Measurements from ENCODE around the gene CLDN34. TPM values are rescaled to one million over a fixed set of nuclear protein-coding genes. Genes with fewer than 3 reads are reported as not detected.

Gene CLDN34
- total RNA-seq, 2 donors from 2014 or later = not detected

- peaks cover 32% of the 10 kb centered on the region for H3K27me3 Mint-ChIP-seq (ENCODE audit: low read depth)
- peaks cover 5 to 9% of the 10 kb centered on the region in 2 donors for H3K36me3 Mint-ChIP-seq (ENCODE audit: insufficient read depth in 2 of 2)
- peak overlapping the region; percentile 68 for H3K27ac Mint-ChIP-seq
- H3K4me1 Mint-ChIP-seq (ENCODE audit: low read depth) = peaks cover 39% of the 10 kb centered on the region
- peak in 1 of 2 donors; percentile 31 for DNase-seq
- peak in 1 of 2 donors; percentile 30 for ATAC-seq (replicated peaks in 1 of 2)
- peak overlapping the region; percentile 64 to 68 for H3K4me3 Mint-ChIP-seq
- H3K9me3 Mint-ChIP-seq = no peaks in the 10 kb centered on the region
These were observed 44.2 kb downstream of the CLDN34 start for GRCh38 chrX:10011261-10011931.

DNA sequence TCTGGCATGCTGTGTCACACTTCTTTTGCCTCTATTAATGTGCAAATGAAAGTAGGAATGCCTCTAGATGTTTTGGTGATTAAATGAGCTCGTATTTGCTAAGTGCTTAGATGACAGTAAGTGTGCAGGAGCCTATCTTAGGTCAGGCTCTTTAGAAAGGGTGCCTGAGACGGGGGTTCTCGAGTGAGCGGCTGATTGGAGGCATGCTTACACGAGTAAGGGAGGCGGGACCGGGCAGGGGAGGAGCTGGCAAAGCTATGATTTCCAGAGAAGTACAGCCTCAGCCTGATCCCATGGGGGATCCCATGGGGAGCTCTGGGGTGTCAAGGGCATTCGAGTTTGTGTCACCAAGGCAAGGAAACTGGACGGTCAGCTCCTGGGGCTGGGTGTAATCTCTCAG, 44.8 kb downstream of the CLDN34 start:
- H3K27ac Mint-ChIP-seq = no peak overlapping the region
- H3K36me3 Mint-ChIP-seq (ENCODE audit: insufficient read depth in 2 of 2) = peaks cover 8 to 11% of the 10 kb centered on the region in 2 donors

DNA sequence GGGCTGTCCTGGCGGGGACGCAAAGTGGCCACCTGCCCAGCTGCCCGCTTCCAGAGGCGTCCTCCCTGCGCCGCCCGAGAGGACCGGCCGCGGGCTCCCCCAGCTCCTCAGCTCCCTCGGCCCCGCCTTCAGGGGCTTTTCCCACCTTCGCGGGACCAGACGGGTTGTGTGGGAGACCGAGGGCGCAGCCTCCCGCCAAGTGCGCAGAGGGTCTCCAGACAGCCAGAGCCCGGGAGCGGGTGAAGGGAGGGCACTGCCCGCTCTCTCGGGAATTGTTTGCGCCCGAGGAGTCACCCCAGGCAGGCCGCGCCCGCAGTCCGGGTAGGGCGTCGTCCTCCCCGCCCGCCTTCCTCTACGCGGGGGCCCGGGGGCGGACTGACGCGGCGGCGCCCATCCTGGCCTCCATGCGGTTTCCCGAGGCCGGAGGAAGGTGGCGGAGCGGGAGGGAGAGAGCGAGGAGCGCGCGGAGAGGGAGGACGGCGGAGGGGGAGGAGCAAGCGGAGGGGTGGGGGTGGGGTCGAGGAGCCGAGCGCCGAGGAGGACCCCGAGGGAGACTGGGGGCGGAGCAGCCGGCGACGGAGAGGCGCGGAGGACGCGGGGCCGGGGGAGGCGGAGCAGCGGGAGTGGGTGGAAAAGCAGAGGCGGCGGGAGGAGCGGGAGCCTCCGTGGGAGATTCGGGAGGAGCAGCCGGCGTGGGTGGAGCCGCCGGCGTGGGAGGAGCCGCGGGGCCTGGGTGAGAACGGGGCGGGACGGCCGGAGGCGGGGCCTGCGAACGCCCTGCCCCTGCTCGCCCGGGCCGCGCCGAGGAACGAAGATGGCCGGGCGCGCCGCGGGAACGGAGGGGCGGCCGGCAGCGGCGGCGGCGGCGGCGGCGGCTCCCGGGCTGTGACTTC, 47.5 kb downstream of the CLDN34 start:
- H3K27me3 Mint-ChIP-seq (ENCODE audit: low read depth) = peaks cover 29% of the 10 kb centered on the region
- no peaks in the 10 kb centered on the region for H3K9me3 Mint-ChIP-seq
- H3K4me1 Mint-ChIP-seq (ENCODE audit: low read depth) = peaks cover 51% of the 10 kb centered on the region
- peak; percentile 84 to 86 for ATAC-seq (replicated peaks in 1 of 2)
- peaks cover 9 to 11% of the 10 kb centered on the region in 2 donors for H3K36me3 Mint-ChIP-seq (ENCODE audit: insufficient read depth in 2 of 2)
- no peak overlapping the region for H3K27ac Mint-ChIP-seq
- H3K4me3 Mint-ChIP-seq = peak overlapping the region; percentile 75 to 77
- peak; percentile 76 to 83 for DNase-seq

More for the DNA sequence above, 44.8 kb downstream of the CLDN34 start:
- DNase-seq = peak in 1 of 2 donors; percentile 47
- peak overlapping the region; percentile 64 to 68 for H3K4me3 Mint-ChIP-seq
- H3K4me1 Mint-ChIP-seq (ENCODE audit: low read depth) = peaks cover 43% of the 10 kb centered on the region
- peak; percentile 15 to 26 for ATAC-seq (replicated peaks in 1 of 2)
- peaks cover 30% of the 10 kb centered on the region for H3K27me3 Mint-ChIP-seq (ENCODE audit: low read depth)
- no peaks in the 10 kb centered on the region for H3K9me3 Mint-ChIP-seq

- peaks cover 50% of the 10 kb centered on the region for H3K4me1 Mint-ChIP-seq (ENCODE audit: low read depth)
- peak; percentile 22 to 24 for ATAC-seq (replicated peaks in 1 of 2)
- H3K9me3 Mint-ChIP-seq = no peaks in the 10 kb centered on the region
- no peak overlapping the region for H3K27ac Mint-ChIP-seq
- DNase-seq = no peak
- peaks cover 9 to 11% of the 10 kb centered on the region in 2 donors for H3K36me3 Mint-ChIP-seq (ENCODE audit: insufficient read depth in 2 of 2)
- H3K4me3 Mint-ChIP-seq = no peak overlapping the region
- peaks cover 29% of the 10 kb centered on the region for H3K27me3 Mint-ChIP-seq (ENCODE audit: low read depth)
These were observed 48.2 kb downstream of the CLDN34 start for GRCh38 chrX:10015355-10015722.

DNA sequence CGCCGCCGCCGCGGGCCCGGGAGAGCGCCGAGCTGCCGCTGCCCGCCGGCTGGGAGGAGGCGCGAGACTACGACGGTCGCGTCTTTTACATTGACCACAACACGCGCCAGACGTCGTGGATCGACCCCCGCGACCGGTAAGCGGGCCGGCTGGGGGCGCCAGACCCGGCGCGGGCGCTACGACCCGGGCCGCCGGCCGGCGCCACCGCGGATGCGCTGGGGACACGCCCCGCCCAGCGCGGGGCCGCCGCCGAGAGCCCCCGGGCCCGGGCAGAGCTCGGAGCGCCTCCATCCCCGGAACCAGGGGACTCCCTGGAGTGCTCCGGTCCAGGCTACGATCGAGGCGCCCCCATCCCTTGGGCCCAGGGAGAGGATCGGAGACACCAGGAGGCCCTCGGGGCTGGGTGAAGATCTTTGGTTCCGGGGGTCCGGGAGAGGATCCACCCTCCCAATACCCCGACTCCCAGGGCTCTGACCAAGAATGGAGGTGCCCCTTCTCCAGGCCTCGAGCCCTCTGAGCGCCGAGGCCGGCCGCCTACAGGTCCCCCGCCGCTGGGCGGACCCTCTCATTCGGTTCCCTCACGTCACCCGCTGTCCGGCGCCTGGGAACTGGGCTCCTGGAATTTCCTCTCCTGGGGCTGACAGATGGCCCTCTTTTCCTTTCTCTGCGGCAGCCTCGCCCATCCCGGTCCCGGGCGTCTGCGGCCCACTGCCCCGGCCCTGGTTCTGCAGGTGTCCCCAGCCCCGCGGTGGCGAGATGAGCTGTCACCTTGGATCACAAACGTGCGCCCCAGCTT, 48.8 kb downstream of the CLDN34 start:
- ATAC-seq (replicated peaks in 1 of 2) = peak; percentile 10 to 21
- DNase-seq = peak; percentile 14 to 34
- Mint-ChIP-seq H3K27ac (peak overlapping the region; percentile 72), H3K27me3 (ENCODE audit: low read depth) (peaks cover 24% of the 10 kb centered on the region), H3K4me3 (peak overlapping the region; percentile 78 to 90), H3K4me1 (ENCODE audit: low read depth) (peaks cover 44% of the 10 kb centered on the region), H3K36me3 (ENCODE audit: insufficient read depth in 2 of 2) (peaks cover 9 to 11% of the 10 kb centered on the region in 2 donors), H3K9me3 (no peaks in the 10 kb centered on the region)

GRCh38 chrX:10016519-10017132, 49.5 kb downstream of the CLDN34 start:
- Mint-ChIP-seq H3K27ac (peak overlapping the region; percentile 72), H3K4me1 (ENCODE audit: low read depth) (peaks cover 43% of the 10 kb centered on the region), H3K4me3 (peak overlapping the region; percentile 78 to 90), H3K27me3 (ENCODE audit: low read depth) (peaks cover 20% of the 10 kb centered on the region), H3K9me3 (no peaks in the 10 kb centered on the region), H3K36me3 (ENCODE audit: insufficient read depth in 2 of 2) (peaks cover 10 to 11% of the 10 kb centered on the region in 2 donors)
- DNase-seq (no peak), ATAC-seq (replicated peaks in 1 of 2) (no peak)

DNA sequence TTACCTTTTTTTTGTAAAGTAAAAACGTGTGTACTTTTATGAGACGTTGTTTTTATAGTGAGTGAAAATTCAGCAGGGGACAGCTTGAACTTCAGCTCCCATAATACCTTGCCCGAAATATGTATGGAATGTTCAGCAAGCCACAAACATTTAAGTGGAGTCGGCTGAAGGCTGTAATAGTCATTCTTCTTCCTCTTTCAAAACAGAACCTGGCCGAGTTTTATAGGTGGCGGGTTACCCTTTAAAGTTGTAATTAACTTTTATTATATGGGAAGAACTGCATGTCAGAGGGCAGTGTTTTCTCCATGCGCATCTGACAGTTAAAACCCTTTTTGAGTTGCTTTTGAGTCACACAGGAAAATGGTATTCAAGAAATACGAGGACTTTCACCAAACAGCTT, 50.7 kb downstream of the CLDN34 start:
- Mint-ChIP-seq H3K27ac (no peak overlapping the region), H3K36me3 (ENCODE audit: insufficient read depth in 2 of 2) (peaks cover 8 to 9% of the 10 kb centered on the region in 2 donors), H3K27me3 (ENCODE audit: low read depth) (peaks cover 17% of the 10 kb centered on the region), H3K4me3 (peak overlapping the region; percentile 24 to 34), H3K9me3 (no peaks in the 10 kb centered on the region), H3K4me1 (ENCODE audit: low read depth) (peaks cover 37% of the 10 kb centered on the region)
- ATAC-seq (replicated peaks in 1 of 2) (no peak), DNase-seq (no peak)

Other genes with a start within 250 kb of the CLDN34 start
- not detected for gene GPR143, start 201.5 kb upstream of the CLDN34 start, total RNA-seq
- gene SHROOM2, start 180.9 kb upstream of the CLDN34 start, total RNA-seq = under 1 TPM in 1 of 2 donors, not detected in 1; 0.29 TPM
- under 1 TPM; 0.02 to 0.19 TPM for gene CLCN4, start 189.6 kb downstream of the CLDN34 start, total RNA-seq